HepG2 (cell line): ENCODE results near the gene RIMOC1. TPM values are rescaled to one million over a fixed set of nuclear protein-coding genes. Genes with fewer than 3 reads are reported as not detected.

ENCODE experiments used
- ATF7-NPFF ChIP-seq: sonication (generic); formaldehyde crosslinking; IDR thresholded peaks from 2 replicates; pipeline ENCODE4 v1.8.1; 2023; ENCODE audit warnings: mild to moderate bottlenecking, low read depth, missing genetic modification reagents, moderate library complexity
- CSRNP1 ChIP-seq: sonication (generic); formaldehyde crosslinking; IDR thresholded peaks from 2 replicates; pipeline ENCODE4 v1.8.1; 2023; ENCODE audit warnings: mild to moderate bottlenecking, missing genetic modification reagents
- HMGA1 ChIP-seq: sonication (generic); formaldehyde crosslinking; conservative IDR thresholded peaks from 2 replicates; pipeline ENCODE4 v1.4.0; 2020; ENCODE audit warnings: missing genetic modification reagents
- KDM3A ChIP-seq: IDR thresholded peaks from 2 replicates; pipeline ENCODE4 v1.6.1; 2018; ENCODE audit warnings: low read depth, missing compliant biosample characterization
- MAZ ChIP-seq, 2 experiments: sonication (generic) in 1 of 2; formaldehyde crosslinking in 1 of 2; IDR thresholded peaks; 2 replicates each; pipeline versions ENCODE4 v1.5.0 to v1.6.1; 2012 to 2020; ENCODE audit warnings: low read depth in 2 of 2, mild to moderate bottlenecking in 2 of 2, borderline replicate concordance in 1 of 2, improper control_type of control experiment in 1 of 2, low read length in 1 of 2, missing genetic modification reagents in 1 of 2, moderate library complexity in 1 of 2
- MEIS1 ChIP-seq: sonication (generic); formaldehyde crosslinking; IDR thresholded peaks from 2 replicates; pipeline ENCODE4 v1.9.0; 2021; ENCODE audit warnings: mild to moderate bottlenecking, missing genetic modification reagents, moderate library complexity, borderline replicate concordance
- NFE2L2 ChIP-seq: fragments of 150-350 bp; IDR thresholded peaks from 2 replicates; pipeline ENCODE4 v1.6.1; 2014; ENCODE audit warnings: low read length
- PHF8 ChIP-seq: sonication (generic); formaldehyde crosslinking; IDR thresholded peaks from 2 replicates; pipeline ENCODE4 v1.5.0; 2020; ENCODE audit warnings: missing genetic modification reagents
- PTBP1 ChIP-seq: fragments of 200-400 bp; formaldehyde crosslinking; IDR thresholded peaks from 2 replicates; pipeline ENCODE4 v1.6.1; 2018; ENCODE audit warnings: low read length, low read depth; ENCODE audit not compliant: poor library complexity, severe bottlenecking
- RBFOX2 ChIP-seq: fragments of 200-400 bp; formaldehyde crosslinking; IDR thresholded peaks from 2 replicates; pipeline ENCODE4 v1.6.1; 2017; ENCODE audit warnings: low read depth, mild to moderate bottlenecking, low read length
- SRF ChIP-seq: IDR thresholded peaks from 2 replicates; pipeline ENCODE4 v1.6.1; 2011; ENCODE audit warnings: mild to moderate bottlenecking, low read depth, low read length, moderate library complexity
- TMF1 ChIP-seq: sonication (generic); formaldehyde crosslinking; IDR thresholded peaks from 2 replicates; pipeline ENCODE4 v1.8.1; 2022; ENCODE audit warnings: low read depth, missing genetic modification reagents
- TRIM22 ChIP-seq: fragments of 450-650 bp; IDR thresholded peaks from 2 replicates; pipeline ENCODE4 v1.6.1; 2017
- ZKSCAN8 ChIP-seq: IDR thresholded peaks from 2 replicates; pipeline ENCODE4 v1.6.1; 2016; ENCODE audit warnings: borderline replicate concordance, missing genetic modification reagents, missing compliant biosample characterization
- ZNF234 ChIP-seq: sonication (generic); formaldehyde crosslinking; conservative IDR thresholded peaks from 2 replicates; pipeline ENCODE4 v1.5.1; 2020; ENCODE audit warnings: mild to moderate bottlenecking, missing genetic modification reagents
- ZNF441 ChIP-seq: sonication (generic); formaldehyde crosslinking; IDR thresholded peaks from 2 replicates; pipeline ENCODE4 v1.7.0; 2021; ENCODE audit warnings: missing genetic modification reagents, borderline replicate concordance
- ZNF446 ChIP-seq: sonication (generic); formaldehyde crosslinking; IDR thresholded peaks from 2 replicates; pipeline ENCODE4 v1.5.0; 2020; ENCODE audit warnings: mild to moderate bottlenecking, missing genetic modification reagents
- ZNF570 ChIP-seq: sonication (generic); formaldehyde crosslinking; IDR thresholded peaks from 2 replicates; pipeline ENCODE4 v1.4.0; 2020; ENCODE audit warnings: mild to moderate bottlenecking, missing genetic modification reagents, borderline replicate concordance
- ZNF572 ChIP-seq: sonication (generic); formaldehyde crosslinking; IDR thresholded peaks from 2 replicates; pipeline ENCODE4 v1.5.1; 2020; ENCODE audit warnings: mild to moderate bottlenecking, missing genetic modification reagents
- ZNF747 ChIP-seq: sonication (generic); formaldehyde crosslinking; IDR thresholded peaks from 2 replicates; pipeline ENCODE4 v1.8.1; 2023; ENCODE audit warnings: missing genetic modification reagents, mild to moderate bottlenecking, borderline replicate concordance
- ZNF777 ChIP-seq: sonication (generic); formaldehyde crosslinking; IDR thresholded peaks from 2 replicates; pipeline ENCODE4 v1.4.0; 2020; ENCODE audit warnings: missing genetic modification reagents
- ZNF83 ChIP-seq: sonication (generic); formaldehyde crosslinking; IDR thresholded peaks from 2 replicates; pipeline ENCODE4 v1.4.0; 2020; ENCODE audit warnings: missing genetic modification reagents, mild to moderate bottlenecking, borderline replicate concordance
- ZXDC ChIP-seq: sonication (generic); formaldehyde crosslinking; IDR thresholded peaks from 2 replicates; pipeline ENCODE4 v1.5.0; 2020; ENCODE audit warnings: mild to moderate bottlenecking, missing genetic modification reagents
- polyA plus RNA-seq, 8 experiments: library from polyadenylated mRNA; depleted of rRNA in 3 of 8; stranded (reverse) in 7 of 8; unstranded in 1 of 8; fragments of >200 nt; fragmentation: Illumina TruSeq in 4 of 8; extraction: Trizol in 4 of 8; gene quantifications; 2 replicates each; pipeline versions ENCODE4 v1.2.1 to v1.2.3, GENCODE V29; 2011 to 2016; ENCODE audit warnings: low read depth in 4 of 8, missing spikeins in 1 of 8, mixed read lengths in 1 of 8; ENCODE audit not compliant: insufficient read depth in 1 of 8
- total RNA-seq, 5 experiments: library from RNA; depleted of rRNA; stranded (reverse); fragments of >200 nt; fragmentation: Illumina TruSeq; extraction: Trizol; gene quantifications; 2 replicates each; pipeline ENCODE4 v1.2.3, GENCODE V29; 2016; ENCODE audit warnings: low read depth in 1 of 5

The RIMOC1 gene
- total and polyA plus RNA-seq, 2 of the 13 experiments (the other 11 are each of a cell fraction or from before 2014, with no cell fraction given) = 16.3 to 16.9 TPM

- TF ChIP-seq MAZ (IDR thresholded peaks at IDR 0.05; ENCODE audit: borderline replicate concordance, low read depth, low read length) (no peak; the same call in 1 of the 2 replicates), MAZ (CRISPR knock-in tag; IDR thresholded peaks at IDR 0.05; ENCODE audit: low read depth) (peak; percentile 81; the same call in 1 of the 2 replicates), ZNF234 (no peak), NFE2L2 (no peak), HMGA1 (CRISPR knock-in tag) (no peak), MEIS1 (peak; percentile 57; the same call in 1 of the 2 replicates), TRIM22 (peak; percentile 67; the same call in 1 of the 2 replicates), TMF1 (CRISPR knock-in tag) (peak; percentile 67; the same call in 1 of the 2 replicates), ZNF441 (CRISPR knock-in tag) (peak; percentile 99), ZNF777 (CRISPR knock-in tag) (no peak), RBFOX2 (peak; percentile 97), PHF8 (CRISPR knock-in tag) (peak; percentile 100), ZNF572 (0 out of 2 replicates have a peak, but pooled peaks have one; percentile 7), SRF (peak; percentile 95), ATF7-NPFF (CRISPR knock-in tag) (no peak; the same call in none of the 2 replicates), ZKSCAN8 (CRISPR knock-in tag) (no peak), ZNF570 (CRISPR knock-in tag) (no peak), ZNF83 (CRISPR knock-in tag) (no peak), PTBP1 (peak; percentile 82), ZNF747 (CRISPR knock-in tag) (peak; percentile 68; the same call in 1 of the 2 replicates), KDM3A (CRISPR knock-in tag) (peak; percentile 77; the same call in 1 of the 2 replicates), ZXDC (0 out of 2 replicates have a peak, but pooled peaks have one; percentile 65), ZNF446 (no peak; the same call in 1 of the 2 replicates), CSRNP1 (CRISPR knock-in tag) (peak; percentile 88; the same call in 1 of the 2 replicates)
These were observed at the start of gene RIMOC1 (continued) for GRCh38 chr5:41903892-41904799.
